ENCODE results near the gene CLTRN. TPM values are rescaled to one million over a fixed set of nuclear protein-coding genes. Genes with fewer than 3 reads are reported as not detected.

CLTRN gene
- total and polyA plus RNA-seq, 4 donors = 1.1 to 3.6 (median 2.3) TPM

GRCh38 chrX:15598026-15598425 lies 66.6 kb downstream of the CLTRN start:
- TF ChIP-seq, protein P1, sequence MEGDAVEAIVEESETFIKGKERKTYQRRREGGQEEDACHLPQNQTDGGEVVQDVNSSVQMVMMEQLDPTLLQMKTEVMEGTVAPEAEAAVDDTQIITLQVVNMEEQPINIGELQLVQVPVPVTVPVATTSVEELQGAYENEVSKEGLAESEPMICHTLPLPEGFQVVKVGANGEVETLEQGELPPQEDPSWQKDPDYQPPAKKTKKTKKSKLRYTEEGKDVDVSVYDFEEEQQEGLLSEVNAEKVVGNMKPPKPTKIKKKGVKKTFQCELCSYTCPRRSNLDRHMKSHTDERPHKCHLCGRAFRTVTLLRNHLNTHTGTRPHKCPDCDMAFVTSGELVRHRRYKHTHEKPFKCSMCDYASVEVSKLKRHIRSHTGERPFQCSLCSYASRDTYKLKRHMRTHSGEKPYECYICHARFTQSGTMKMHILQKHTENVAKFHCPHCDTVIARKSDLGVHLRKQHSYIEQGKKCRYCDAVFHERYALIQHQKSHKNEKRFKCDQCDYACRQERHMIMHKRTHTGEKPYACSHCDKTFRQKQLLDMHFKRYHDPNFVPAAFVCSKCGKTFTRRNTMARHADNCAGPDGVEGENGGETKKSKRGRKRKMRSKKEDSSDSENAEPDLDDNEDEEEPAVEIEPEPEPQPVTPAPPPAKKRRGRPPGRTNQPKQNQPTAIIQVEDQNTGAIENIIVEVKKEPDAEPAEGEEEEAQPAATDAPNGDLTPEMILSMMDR (IDR thresholded peaks at IDR 0.05; ENCODE audit: control extremely low read depth, extremely low read depth) = no peak

DNA sequence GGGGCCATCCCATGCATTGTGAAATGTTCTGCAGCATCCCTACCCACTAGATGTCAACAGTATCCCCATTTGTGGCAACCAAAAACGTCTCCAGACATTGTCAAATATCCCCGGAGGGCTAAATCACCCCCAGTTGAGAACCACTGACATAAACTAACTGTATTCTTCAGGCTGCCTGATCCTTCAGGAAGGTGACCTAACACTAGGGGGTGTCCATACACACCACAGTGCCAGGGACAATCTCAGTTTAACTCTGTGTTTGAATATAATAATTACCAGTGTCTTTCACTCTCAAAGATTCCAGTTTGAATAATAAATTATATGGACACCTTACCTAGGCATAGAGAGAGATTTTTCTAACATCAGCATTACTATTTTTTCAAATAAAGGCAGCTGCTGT lies 70.2 kb downstream of the CLTRN start:
- Histone ChIP-seq H3K4me3 (no peak overlapping the region), H3K9me3 (ENCODE audit: control insufficient read depth in 4 of 4, insufficient read depth in 3 of 4, low read length in 3 of 4) (no peaks in the 10 kb centered on the region), H3K27me3 (ENCODE audit: control insufficient read depth in 3 of 3, insufficient read depth in 3 of 3, low read length in 2 of 3) (peaks cover 0 to 59% (median 48%) of the 10 kb centered on the region in 3 donors), H3K4me1 (ENCODE audit: control insufficient read depth in 5 of 5, insufficient read depth in 5 of 5, low read length in 5 of 5) (no peaks in the 10 kb centered on the region), H3K27ac (ENCODE audit: low read depth in 1 of 2, low read length in 1 of 2) (no peak overlapping the region), H3K36me3 (ENCODE audit: control insufficient read depth in 4 of 4, insufficient read depth in 4 of 4, low read length in 4 of 4) (no peaks in the 10 kb centered on the region), H3K9ac (ENCODE audit: insufficient read depth in 1 of 2, low read length in 2 of 2) (no peak overlapping the region)
- TF ChIP-seq, protein P1 (IDR thresholded peaks at IDR 0.05; ENCODE audit: control extremely low read depth, extremely low read depth) = no peak
- DNase-seq (no peak), ATAC-seq (ENCODE audit: insufficient read depth, low FRiP score) (no peak)
- 45 to 51% methylated on average over 2 of the region's 2 CpGs for WGBS, 2 donors

More at GRCh38 chrX:15598026-15598425, 66.6 kb downstream of the CLTRN start:
- no peak overlapping the region for H3K4me3 ChIP-seq
- H3K27ac ChIP-seq (ENCODE audit: low read depth in 1 of 2, low read length in 1 of 2) = peak overlapping the region in 1 of 2 donors; percentile 57
- H3K9me3 ChIP-seq (ENCODE audit: control insufficient read depth in 4 of 4, insufficient read depth in 3 of 4, low read length in 3 of 4) = no peaks in the 10 kb centered on the region
- DNase-seq (no peak), ATAC-seq (ENCODE audit: insufficient read depth, low FRiP score) (no peak)
- peaks cover 0 to 56% (median 52%) of the 10 kb centered on the region in 3 donors for H3K27me3 ChIP-seq (ENCODE audit: control insufficient read depth in 3 of 3, insufficient read depth in 3 of 3, low read length in 2 of 3)
- H3K36me3 ChIP-seq (ENCODE audit: control insufficient read depth in 4 of 4, insufficient read depth in 4 of 4, low read length in 4 of 4) = no peaks in the 10 kb centered on the region
- H3K9ac ChIP-seq (ENCODE audit: insufficient read depth in 1 of 2, low read length in 2 of 2) = no peak overlapping the region
- H3K4me1 ChIP-seq (ENCODE audit: control insufficient read depth in 5 of 5, insufficient read depth in 5 of 5, low read length in 5 of 5) = no peaks in the 10 kb centered on the region
- 71 to 86% methylated on average over 3 of the region's 3 CpGs for WGBS, 2 donors

DNA sequence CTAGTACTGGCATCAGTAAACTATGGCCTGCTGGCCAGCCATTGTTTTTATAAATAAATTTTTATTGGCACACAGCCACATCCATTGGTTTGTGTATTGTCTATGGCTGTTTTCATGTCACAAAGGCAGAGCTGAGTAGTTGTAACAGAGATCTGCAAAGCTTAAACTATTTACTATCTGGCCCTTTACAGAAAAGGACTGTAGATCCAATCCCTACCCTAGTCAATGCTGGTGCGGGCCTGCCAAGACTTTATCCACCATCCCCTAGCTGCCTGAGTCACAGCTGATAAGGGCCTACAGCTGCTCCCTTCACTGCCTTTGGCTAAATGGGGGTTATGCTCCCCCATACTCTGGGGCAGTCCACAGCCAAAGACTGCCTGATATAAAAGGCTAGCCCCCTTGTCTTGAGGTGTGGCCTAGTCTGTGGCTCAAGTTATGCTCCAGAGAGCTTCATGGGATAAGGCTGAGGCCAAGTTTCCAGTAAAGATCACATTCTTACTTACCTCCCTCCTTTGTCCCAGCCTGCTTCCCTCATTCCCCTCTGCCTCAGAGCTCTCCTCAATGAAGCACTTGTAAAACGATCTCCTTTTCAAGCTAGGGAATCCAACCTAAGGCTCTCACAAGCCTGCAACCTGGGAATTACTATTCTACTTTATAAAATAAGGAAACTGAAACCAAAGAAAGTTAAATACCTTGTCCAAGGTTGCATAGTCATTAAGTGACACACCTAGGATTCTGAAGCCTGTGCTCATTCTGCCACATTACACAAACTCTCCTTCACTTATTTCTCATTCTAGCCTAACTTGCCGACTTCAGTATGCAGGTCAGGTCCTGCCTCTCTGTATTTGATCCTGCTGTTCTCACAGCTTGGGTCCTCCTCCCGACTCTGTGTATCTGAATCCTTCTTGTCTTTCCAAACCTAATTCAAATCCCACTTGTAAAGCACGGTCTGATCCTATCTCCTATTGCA lies 84.5 kb downstream of the CLTRN start:
- TF ChIP-seq, protein P1 (IDR thresholded peaks at IDR 0.05; ENCODE audit: control extremely low read depth, extremely low read depth) = no peak
- Histone ChIP-seq H3K4me3 (no peak overlapping the region), H3K9ac (ENCODE audit: insufficient read depth in 1 of 2, low read length in 2 of 2) (no peak overlapping the region), H3K27ac (ENCODE audit: low read depth in 1 of 2, low read length in 1 of 2) (peak overlapping the region; percentile 28 to 54), H3K4me1 (ENCODE audit: control insufficient read depth in 5 of 5, insufficient read depth in 5 of 5, low read length in 5 of 5) (peaks cover 0 to 3% (median 0%) of the 10 kb centered on the region in 5 donors), H3K27me3 (ENCODE audit: control insufficient read depth in 3 of 3, insufficient read depth in 3 of 3, low read length in 2 of 3) (peaks cover 0 to 56% (median 31%) of the 10 kb centered on the region in 3 donors), H3K9me3 (ENCODE audit: control insufficient read depth in 4 of 4, insufficient read depth in 3 of 4, low read length in 3 of 4) (no peaks in the 10 kb centered on the region), H3K36me3 (ENCODE audit: control insufficient read depth in 4 of 4, insufficient read depth in 4 of 4, low read length in 4 of 4) (no peaks in the 10 kb centered on the region)
- peak; percentile 60 for ATAC-seq (ENCODE audit: insufficient read depth, low FRiP score)
- DNase-seq = peak; percentile 45 to 63 (median 62)
- 49 to 59% methylated on average over 5 of the region's 5 CpGs for WGBS, 2 donors

Other genes with a start within 250 kb of the CLTRN start
- gene PIR, start 171.5 kb downstream of the CLTRN start, total RNA-seq = 10 to 100 TPM in 1 of 2 donors, 1 to 10 TPM in 1; 8.3 to 13.9 TPM
- gene PIR, start 171.5 kb downstream of the CLTRN start, polyA plus RNA-seq = 10 to 100 TPM; 12.8 to 29.1 TPM
- 1 to 10 TPM; 1.9 to 4.0 TPM for gene BMX, start 164.0 kb downstream of the CLTRN start, total RNA-seq
- gene BMX, start 164.0 kb downstream of the CLTRN start, polyA plus RNA-seq = 1 to 10 TPM; 1.4 to 3.1 TPM
- 1 to 10 TPM; 3.6 to 8.1 TPM for gene ACE2, start 63.8 kb downstream of the CLTRN start, total RNA-seq
- 1 to 10 TPM in 1 of 2 donors, under 1 TPM in 1; 0.53 to 7.4 TPM for gene ACE2, start 63.8 kb downstream of the CLTRN start, polyA plus RNA-seq
- gene CA5B, start 73.5 kb upstream of the CLTRN start, total RNA-seq = 10 to 100 TPM; 17.2 to 22.3 TPM
- gene CA5B, start 73.5 kb upstream of the CLTRN start, polyA plus RNA-seq = 1 to 10 TPM; 2.1 to 2.6 TPM
- 10 to 100 TPM in 1 of 2 donors, 1 to 10 TPM in 1; 7.1 to 11.2 TPM for gene ZRSR2, start 125.7 kb upstream of the CLTRN start, total RNA-seq
- gene ZRSR2, start 125.7 kb upstream of the CLTRN start, polyA plus RNA-seq = 10 to 100 TPM in 1 of 2 donors, 1 to 10 TPM in 1; 8.9 to 32.8 TPM
- 10 to 100 TPM; 27.4 to 68.9 TPM for gene AP1S2, start 190.0 kb upstream of the CLTRN start, total RNA-seq
- 10 to 100 TPM; 13.5 to 23.6 TPM for gene AP1S2, start 190.0 kb upstream of the CLTRN start, polyA plus RNA-seq

Measured in lung (tissue), 12 donors.